HG03139 (cell line): Measurements from ENCODE around the gene STK11IP.

ENCODE experiments used
- ATAC-seq: cut with Tn5 transposase; IDR thresholded peaks from one replicate; pipeline ENCODE4 v1.9.1; 2021; ENCODE audit not compliant: unreplicated experiment

Gene STK11IP

GRCh38 chr2:219562049-219563020 is 35.3 kb upstream of the STK11IP start:
- no peak for ATAC-seq

- ATAC-seq = no peak
Measured at GRCh38 chr2:219563271-219563928, 34.3 kb upstream of the STK11IP start.

- no peak for ATAC-seq
Measured at GRCh38 chr2:219565130-219566080, 32.3 kb upstream of the STK11IP start.

- ATAC-seq = no peak
Measured at GRCh38 chr2:219566640-219567039, 31.0 kb upstream of the STK11IP start.

GRCh38 chr2:219567131-219567530 is 30.5 kb upstream of the STK11IP start:
- no peak for ATAC-seq

- no peak for ATAC-seq
Measured at GRCh38 chr2:219567791-219568361, 29.8 kb upstream of the STK11IP start.

GRCh38 chr2:219569041-219569440 is 28.6 kb upstream of the STK11IP start:
- no peak for ATAC-seq

- ATAC-seq = no peak
Measured at GRCh38 chr2:219569635-219570034, 28.0 kb upstream of the STK11IP start.

- ATAC-seq = no peak
Measured at GRCh38 chr2:219570194-219570923, 27.3 kb upstream of the STK11IP start.

GRCh38 chr2:219570924-219571310 is 26.7 kb upstream of the STK11IP start:
- ATAC-seq = no peak

GRCh38 chr2:219571311-219572236 is 26.1 kb upstream of the STK11IP start, which contains the start of gene OBSL1:
Gene OBSL1, minus strand, starts transcription at chr2:219571539. Its CDS starts 307 bp downstream, at chr2:219571232.
- ATAC-seq = no peak

GRCh38 chr2:219572237-219573001 is 25.2 kb upstream of the STK11IP start, which contains the start of gene INHA:
Gene INHA, plus strand, starts transcription at chr2:219572310. Its CDS starts 65 bp downstream, at chr2:219572375.
- ATAC-seq = no peak

- no peak for ATAC-seq
Measured at GRCh38 chr2:219573166-219573565, 24.5 kb upstream of the STK11IP start.

GRCh38 chr2:219574484-219575311 is 23.0 kb upstream of the STK11IP start:
- ATAC-seq = no peak

GRCh38 chr2:219575566-219576504 is 21.8 kb upstream of the STK11IP start:
- ATAC-seq = no peak
